ENCODE measurements around the gene SRGAP2C.
"Not testable (repeated sequence)": the region's sequence is repeated elsewhere in the genome, so short reads cannot be mapped to it uniquely, and the experiment has no call there.

GRCh38 chr1:121157609-121158008 is 27.2 kb upstream of the SRGAP2C start:
- not testable (repeated sequence) for TF ChIP-seq CTCF (IDR thresholded peaks at IDR 0.05; ENCODE audit: insufficient read depth, low read length, poor library complexity, severe bottlenecking); EZH2phosphoT487 (conservative IDR thresholded peaks at IDR 0.05; ENCODE audit: low read length)

Data from SU-DHL-6 (cell line).